GM10266 (cell line): ENCODE measurements around the gene DNAH9.

Source experiments
- DNase-seq: peaks from one replicate; pipeline ENCODE4 v3.0.0; 2012; ENCODE audit errors: extremely low spot score
- TF ChIP-seq, protein P1 (sequence below): IDR thresholded peaks from 2 replicates; pipeline ENCODE4 v1.5.1; 2012; ENCODE audit warnings: mild to moderate bottlenecking, low read depth; ENCODE audit not compliant: control insufficient read depth, insufficient read depth; ENCODE audit errors: missing control alignments

DNAH9 gene

DNA sequence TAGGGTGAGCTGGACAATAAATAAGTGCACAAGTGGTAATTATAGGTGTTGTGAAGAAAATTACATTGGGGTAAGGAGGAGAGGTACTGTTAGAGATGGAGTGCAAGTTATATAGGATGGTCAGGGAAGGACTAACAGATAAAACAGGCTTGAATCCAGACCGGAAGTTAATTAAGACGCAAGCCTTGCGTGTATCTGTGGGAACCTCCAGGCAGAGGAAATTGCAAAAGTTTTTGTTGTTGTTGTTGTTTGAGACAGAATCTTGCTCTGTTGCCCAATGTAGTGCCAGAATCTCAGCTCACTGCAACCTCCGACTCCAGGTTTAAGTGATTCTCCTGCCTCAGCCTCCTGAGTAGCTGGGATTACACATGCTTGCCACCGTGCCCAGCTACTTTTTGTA is 401.4 kb downstream of the DNAH9 start:
- no peak for DNase-seq
- TF ChIP-seq, protein P1, sequence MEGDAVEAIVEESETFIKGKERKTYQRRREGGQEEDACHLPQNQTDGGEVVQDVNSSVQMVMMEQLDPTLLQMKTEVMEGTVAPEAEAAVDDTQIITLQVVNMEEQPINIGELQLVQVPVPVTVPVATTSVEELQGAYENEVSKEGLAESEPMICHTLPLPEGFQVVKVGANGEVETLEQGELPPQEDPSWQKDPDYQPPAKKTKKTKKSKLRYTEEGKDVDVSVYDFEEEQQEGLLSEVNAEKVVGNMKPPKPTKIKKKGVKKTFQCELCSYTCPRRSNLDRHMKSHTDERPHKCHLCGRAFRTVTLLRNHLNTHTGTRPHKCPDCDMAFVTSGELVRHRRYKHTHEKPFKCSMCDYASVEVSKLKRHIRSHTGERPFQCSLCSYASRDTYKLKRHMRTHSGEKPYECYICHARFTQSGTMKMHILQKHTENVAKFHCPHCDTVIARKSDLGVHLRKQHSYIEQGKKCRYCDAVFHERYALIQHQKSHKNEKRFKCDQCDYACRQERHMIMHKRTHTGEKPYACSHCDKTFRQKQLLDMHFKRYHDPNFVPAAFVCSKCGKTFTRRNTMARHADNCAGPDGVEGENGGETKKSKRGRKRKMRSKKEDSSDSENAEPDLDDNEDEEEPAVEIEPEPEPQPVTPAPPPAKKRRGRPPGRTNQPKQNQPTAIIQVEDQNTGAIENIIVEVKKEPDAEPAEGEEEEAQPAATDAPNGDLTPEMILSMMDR, result no peak

DNA sequence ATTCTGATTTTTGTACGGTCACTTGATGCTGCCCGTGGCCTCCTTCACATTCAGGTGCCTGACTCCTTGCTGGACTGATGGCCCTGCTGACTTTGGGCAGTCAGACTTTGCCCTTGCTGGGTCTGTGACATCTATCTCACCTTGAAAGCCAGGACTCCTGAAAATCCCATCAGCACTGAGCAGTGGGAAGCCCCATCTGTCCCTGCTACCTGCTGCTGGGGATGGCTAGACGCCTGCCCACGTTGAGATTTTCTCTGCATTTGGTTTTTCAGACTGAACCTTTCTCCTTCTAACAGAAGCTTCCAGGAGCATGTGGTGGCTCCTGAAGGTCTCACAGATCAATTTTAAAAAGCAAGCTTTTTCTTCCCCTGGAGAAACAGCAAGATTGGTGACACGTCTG is 409.2 kb downstream of the DNAH9 start:
- TF ChIP-seq, protein P1, result no peak
- DNase-seq, result no peak
